Measurements from ENCODE around the gene RTTN. TPM values are rescaled to one million over a fixed set of nuclear protein-coding genes. Genes with fewer than 3 reads are reported as not detected.

Gene RTTN
- total and polyA plus RNA-seq, 10 of the 15 experiments (the other 5 are each of a cell fraction or from before 2014, with no cell fraction given) = 9.4 to 36.6 (median 15.7) TPM

DNA sequence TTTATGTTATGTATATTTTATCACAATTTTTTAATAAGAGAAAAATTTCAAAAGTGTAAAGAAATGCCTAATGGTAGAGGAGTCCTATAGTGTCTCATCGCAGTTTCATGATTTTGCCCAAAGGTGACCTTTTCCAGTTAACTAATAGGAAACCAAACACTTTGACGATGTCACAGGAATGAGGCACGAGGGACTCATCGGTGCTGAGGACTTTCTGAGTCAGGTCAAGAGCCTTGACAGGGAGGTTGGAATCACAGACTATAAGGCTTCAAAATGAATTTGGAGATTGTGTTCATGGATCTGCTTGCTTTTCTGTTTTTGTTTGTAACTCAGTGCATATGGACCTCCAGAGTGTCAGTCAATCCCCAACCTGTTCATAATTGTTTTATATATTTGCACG is 15.1 kb upstream of the RTTN start:
- intact Hi-C loops (cut with micrococcal nuclease; ENCODE audit: unreplicated experiment) (no loop called here), in situ Hi-C loops (cut with MboI) (no loop called here)
- no TSS peak for BruUV-seq (replicated peaks)
- WGBS (ENCODE audit: insufficient coverage, insufficient replicate concordance, low lambda C conversion rate, missing lambda C conversion rate) = 66% methylated on average over 5 of the region's 5 CpGs
- no peak overlapping the region for H2AFZ ChIP-seq (ENCODE audit: control insufficient read depth, low read depth, low read length)
- ChIA-PET POLR2A (no interaction called here), RAD21 (ENCODE audit: unreplicated experiment) (no interaction called here), SMC1A (ENCODE audit: uncharacterized antibody, unreplicated experiment) (no interaction called here), CTCF (no interaction called here)
- FAIRE-seq (no peak), ATAC-seq (no peak), DNase-seq (ENCODE audit: low read depth, low spot score) (no peak)
- H4K20me1 ChIP-seq (ENCODE audit: control insufficient read depth, insufficient read depth) = no peaks in the 10 kb centered on the region
- no peak for TF ChIP-seq TAF1 (IDR thresholded peaks at IDR 0.05; ENCODE audit: borderline replicate concordance, low read depth, low read length)
- TF ChIP-seq, protein P1, sequence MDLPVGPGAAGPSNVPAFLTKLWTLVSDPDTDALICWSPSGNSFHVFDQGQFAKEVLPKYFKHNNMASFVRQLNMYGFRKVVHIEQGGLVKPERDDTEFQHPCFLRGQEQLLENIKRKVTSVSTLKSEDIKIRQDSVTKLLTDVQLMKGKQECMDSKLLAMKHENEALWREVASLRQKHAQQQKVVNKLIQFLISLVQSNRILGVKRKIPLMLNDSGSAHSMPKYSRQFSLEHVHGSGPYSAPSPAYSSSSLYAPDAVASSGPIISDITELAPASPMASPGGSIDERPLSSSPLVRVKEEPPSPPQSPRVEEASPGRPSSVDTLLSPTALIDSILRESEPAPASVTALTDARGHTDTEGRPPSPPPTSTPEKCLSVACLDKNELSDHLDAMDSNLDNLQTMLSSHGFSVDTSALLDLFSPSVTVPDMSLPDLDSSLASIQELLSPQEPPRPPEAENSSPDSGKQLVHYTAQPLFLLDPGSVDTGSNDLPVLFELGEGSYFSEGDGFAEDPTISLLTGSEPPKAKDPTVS (IDR thresholded peaks at IDR 0.05; ENCODE audit: low read depth, low read length) = no peak
- no peak for TF ChIP-seq STAT1 (conservative IDR thresholded peaks at IDR 0.05)
- no peak for TF ChIP-seq RFX5 (IDR thresholded peaks at IDR 0.05; ENCODE audit: low read depth, low read length)
- TF ChIP-seq, protein P2, sequence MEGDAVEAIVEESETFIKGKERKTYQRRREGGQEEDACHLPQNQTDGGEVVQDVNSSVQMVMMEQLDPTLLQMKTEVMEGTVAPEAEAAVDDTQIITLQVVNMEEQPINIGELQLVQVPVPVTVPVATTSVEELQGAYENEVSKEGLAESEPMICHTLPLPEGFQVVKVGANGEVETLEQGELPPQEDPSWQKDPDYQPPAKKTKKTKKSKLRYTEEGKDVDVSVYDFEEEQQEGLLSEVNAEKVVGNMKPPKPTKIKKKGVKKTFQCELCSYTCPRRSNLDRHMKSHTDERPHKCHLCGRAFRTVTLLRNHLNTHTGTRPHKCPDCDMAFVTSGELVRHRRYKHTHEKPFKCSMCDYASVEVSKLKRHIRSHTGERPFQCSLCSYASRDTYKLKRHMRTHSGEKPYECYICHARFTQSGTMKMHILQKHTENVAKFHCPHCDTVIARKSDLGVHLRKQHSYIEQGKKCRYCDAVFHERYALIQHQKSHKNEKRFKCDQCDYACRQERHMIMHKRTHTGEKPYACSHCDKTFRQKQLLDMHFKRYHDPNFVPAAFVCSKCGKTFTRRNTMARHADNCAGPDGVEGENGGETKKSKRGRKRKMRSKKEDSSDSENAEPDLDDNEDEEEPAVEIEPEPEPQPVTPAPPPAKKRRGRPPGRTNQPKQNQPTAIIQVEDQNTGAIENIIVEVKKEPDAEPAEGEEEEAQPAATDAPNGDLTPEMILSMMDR (IDR thresholded peaks at IDR 0.05 in 2 of 3, conservative IDR thresholded peaks at IDR 0.05 in 1 of 3; ENCODE audit: control insufficient read depth in 2 of 3, extremely low read depth in 1 of 3, insufficient read depth in 1 of 3, low read depth in 3 of 3, low read length in 3 of 3) = no peak
- TF ChIP-seq BHLHE40 (IDR thresholded peaks at IDR 0.05; ENCODE audit: borderline replicate concordance in 1 of 2, low read depth in 2 of 2, low read length in 1 of 2) = no peak
- no peak for TF ChIP-seq NR2C1 (IDR thresholded peaks at IDR 0.05)
- no peak for TF ChIP-seq BCL11A (IDR thresholded peaks at IDR 0.05; ENCODE audit: low read depth, low read length)
- TF ChIP-seq, protein P3, sequence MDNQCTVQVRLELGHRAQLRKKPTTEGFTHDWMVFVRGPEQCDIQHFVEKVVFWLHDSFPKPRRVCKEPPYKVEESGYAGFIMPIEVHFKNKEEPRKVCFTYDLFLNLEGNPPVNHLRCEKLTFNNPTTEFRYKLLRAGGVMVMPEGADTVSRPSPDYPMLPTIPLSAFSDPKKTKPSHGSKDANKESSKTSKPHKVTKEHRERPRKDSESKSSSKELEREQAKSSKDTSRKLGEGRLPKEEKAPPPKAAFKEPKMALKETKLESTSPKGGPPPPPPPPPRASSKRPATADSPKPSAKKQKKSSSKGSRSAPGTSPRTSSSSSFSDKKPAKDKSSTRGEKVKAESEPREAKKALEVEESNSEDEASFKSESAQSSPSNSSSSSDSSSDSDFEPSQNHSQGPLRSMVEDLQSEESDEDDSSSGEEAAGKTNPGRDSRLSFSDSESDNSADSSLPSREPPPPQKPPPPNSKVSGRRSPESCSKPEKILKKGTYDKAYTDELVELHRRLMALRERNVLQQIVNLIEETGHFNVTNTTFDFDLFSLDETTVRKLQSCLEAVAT (IDR thresholded peaks at IDR 0.05) = no peak
- TF ChIP-seq, protein P4, sequence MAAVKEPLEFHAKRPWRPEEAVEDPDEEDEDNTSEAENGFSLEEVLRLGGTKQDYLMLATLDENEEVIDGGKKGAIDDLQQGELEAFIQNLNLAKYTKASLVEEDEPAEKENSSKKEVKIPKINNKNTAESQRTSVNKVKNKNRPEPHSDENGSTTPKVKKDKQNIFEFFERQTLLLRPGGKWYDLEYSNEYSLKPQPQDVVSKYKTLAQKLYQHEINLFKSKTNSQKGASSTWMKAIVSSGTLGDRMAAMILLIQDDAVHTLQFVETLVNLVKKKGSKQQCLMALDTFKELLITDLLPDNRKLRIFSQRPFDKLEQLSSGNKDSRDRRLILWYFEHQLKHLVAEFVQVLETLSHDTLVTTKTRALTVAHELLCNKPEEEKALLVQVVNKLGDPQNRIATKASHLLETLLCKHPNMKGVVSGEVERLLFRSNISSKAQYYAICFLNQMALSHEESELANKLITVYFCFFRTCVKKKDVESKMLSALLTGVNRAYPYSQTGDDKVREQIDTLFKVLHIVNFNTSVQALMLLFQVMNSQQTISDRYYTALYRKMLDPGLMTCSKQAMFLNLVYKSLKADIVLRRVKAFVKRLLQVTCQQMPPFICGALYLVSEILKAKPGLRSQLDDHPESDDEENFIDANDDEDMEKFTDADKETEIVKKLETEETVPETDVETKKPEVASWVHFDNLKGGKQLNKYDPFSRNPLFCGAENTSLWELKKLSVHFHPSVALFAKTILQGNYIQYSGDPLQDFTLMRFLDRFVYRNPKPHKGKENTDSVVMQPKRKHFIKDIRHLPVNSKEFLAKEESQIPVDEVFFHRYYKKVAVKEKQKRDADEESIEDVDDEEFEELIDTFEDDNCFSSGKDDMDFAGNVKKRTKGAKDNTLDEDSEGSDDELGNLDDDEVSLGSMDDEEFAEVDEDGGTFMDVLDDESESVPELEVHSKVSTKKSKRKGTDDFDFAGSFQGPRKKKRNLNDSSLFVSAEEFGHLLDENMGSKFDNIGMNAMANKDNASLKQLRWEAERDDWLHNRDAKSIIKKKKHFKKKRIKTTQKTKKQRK (IDR thresholded peaks at IDR 0.05; ENCODE audit: low read depth, low read length) = no peak
- no peak for TF ChIP-seq POLR2AphosphoS5 (IDR thresholded peaks at IDR 0.05; ENCODE audit: low read length)
- TF ChIP-seq, protein P5, sequence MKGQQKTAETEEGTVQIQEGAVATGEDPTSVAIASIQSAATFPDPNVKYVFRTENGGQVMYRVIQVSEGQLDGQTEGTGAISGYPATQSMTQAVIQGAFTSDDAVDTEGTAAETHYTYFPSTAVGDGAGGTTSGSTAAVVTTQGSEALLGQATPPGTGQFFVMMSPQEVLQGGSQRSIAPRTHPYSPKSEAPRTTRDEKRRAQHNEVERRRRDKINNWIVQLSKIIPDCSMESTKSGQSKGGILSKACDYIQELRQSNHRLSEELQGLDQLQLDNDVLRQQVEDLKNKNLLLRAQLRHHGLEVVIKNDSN (IDR thresholded peaks at IDR 0.05; ENCODE audit: borderline replicate concordance, extremely low read length, insufficient read depth, low read depth, low read length) = no peak
- no peak for TF ChIP-seq GATAD2B (conservative IDR thresholded peaks at IDR 0.05; ENCODE audit: low read depth)
- no peak for TF ChIP-seq POLR2AphosphoS2 (IDR thresholded peaks at IDR 0.05; ENCODE audit: low read depth, low read length)
- no peak overlapping the region for H3K4me3 ChIP-seq
- no peaks in the 10 kb centered on the region for H3K79me2 ChIP-seq (ENCODE audit: control insufficient read depth, insufficient read depth, low read length)
- no peaks in the 10 kb centered on the region for H3K36me3 ChIP-seq (ENCODE audit: control insufficient read depth in 2 of 2, insufficient read depth in 2 of 2, low read length in 1 of 2)
- H3K27ac ChIP-seq (ENCODE audit: control insufficient read depth, insufficient read depth) = no peak overlapping the region
- no peak overlapping the region for H3K4me2 ChIP-seq (ENCODE audit: control insufficient read depth, insufficient read depth)
- H3K27me3 ChIP-seq (replicated peaks in 1 of 2; ENCODE audit: control insufficient read depth in 2 of 2, insufficient read depth in 2 of 2, low read length in 1 of 2) = no peaks in the 10 kb centered on the region; a peak in 2 of 4 replicates
- no peaks in the 10 kb centered on the region for H3K4me1 ChIP-seq (ENCODE audit: control insufficient read depth, insufficient read depth, low read length)
- no peaks in the 10 kb centered on the region for H3K9me3 ChIP-seq (replicated peaks; ENCODE audit: control insufficient read depth, insufficient read depth, low read length)
- H3K9ac ChIP-seq (ENCODE audit: control insufficient read depth, insufficient read depth, low read length) = no peak overlapping the region
